Naive B cell (primary cell): ENCODE results near the gene RIMBP2. TPM values are rescaled to one million over a fixed set of nuclear protein-coding genes. Genes with fewer than 3 reads are reported as not detected.

ENCODE experiments used
- ATAC-seq, 2 donors: fragments of 150-1000 bp; cut with Tn5 transposase; 2 replicates each; pipeline ENCODE4 v1.10.0; 2021; ENCODE audit warnings: low read depth in 2 of 2, mild to moderate bottlenecking in 2 of 2, moderate library complexity in 2 of 2
- DNase-seq: peaks from one replicate; pipeline ENCODE4 v3.0.0; 2022
- H3K27ac Mint-ChIP-seq, 6 donors: one replicate each; pipeline ENCODE4 v1.8.0; 2020 to 2022; ENCODE audit warnings: mild to moderate bottlenecking in 6 of 6, mixed read lengths in 6 of 6, moderate library complexity in 5 of 6, inconsistent platforms in 2 of 6
- H3K27me3 Mint-ChIP-seq, 3 donors: one replicate each; pipeline ENCODE4 v1.8.0; 2021 to 2022; ENCODE audit warnings: mixed read lengths in 3 of 3, mild to moderate bottlenecking in 1 of 3
- H3K36me3 Mint-ChIP-seq, 2 donors: one replicate each; pipeline ENCODE4 v1.8.0; 2020 to 2022; ENCODE audit warnings: mixed read lengths in 2 of 2, inconsistent platforms in 1 of 2, mild to moderate bottlenecking in 1 of 2
- H3K4me1 Mint-ChIP-seq, 3 donors: one replicate each; pipeline ENCODE4 v1.8.0; 2020 to 2022; ENCODE audit warnings: mixed read lengths in 3 of 3, inconsistent platforms in 1 of 3, mild to moderate bottlenecking in 1 of 3, moderate library complexity in 1 of 3
- H3K4me3 Mint-ChIP-seq, 8 donors: one replicate each; pipeline ENCODE4 v1.8.0; 2020 to 2022; ENCODE audit warnings: mild to moderate bottlenecking in 8 of 8, mixed read lengths in 8 of 8, moderate library complexity in 8 of 8, inconsistent platforms in 2 of 8
- H3K9me3 Mint-ChIP-seq, 7 donors: one replicate each; pipeline ENCODE4 v1.8.0; 2020 to 2022; ENCODE audit warnings: mixed read lengths in 7 of 7, mild to moderate bottlenecking in 5 of 7, inconsistent platforms in 2 of 7, moderate library complexity in 1 of 7
- polyA plus RNA-seq, 6 donors: library from polyadenylated mRNA; unstranded; fragments of 300-500 nt; fragmentation: Illumina TruSeq; gene quantifications; one replicate each; pipeline ENCODE4 v1.2.3, GENCODE V29; 2021; ENCODE audit warnings: low read depth in 6 of 6

The RIMBP2 gene
- polyA plus RNA-seq, 6 donors from 2014 or later, result 0.04 TPM; not detected in 5

DNA sequence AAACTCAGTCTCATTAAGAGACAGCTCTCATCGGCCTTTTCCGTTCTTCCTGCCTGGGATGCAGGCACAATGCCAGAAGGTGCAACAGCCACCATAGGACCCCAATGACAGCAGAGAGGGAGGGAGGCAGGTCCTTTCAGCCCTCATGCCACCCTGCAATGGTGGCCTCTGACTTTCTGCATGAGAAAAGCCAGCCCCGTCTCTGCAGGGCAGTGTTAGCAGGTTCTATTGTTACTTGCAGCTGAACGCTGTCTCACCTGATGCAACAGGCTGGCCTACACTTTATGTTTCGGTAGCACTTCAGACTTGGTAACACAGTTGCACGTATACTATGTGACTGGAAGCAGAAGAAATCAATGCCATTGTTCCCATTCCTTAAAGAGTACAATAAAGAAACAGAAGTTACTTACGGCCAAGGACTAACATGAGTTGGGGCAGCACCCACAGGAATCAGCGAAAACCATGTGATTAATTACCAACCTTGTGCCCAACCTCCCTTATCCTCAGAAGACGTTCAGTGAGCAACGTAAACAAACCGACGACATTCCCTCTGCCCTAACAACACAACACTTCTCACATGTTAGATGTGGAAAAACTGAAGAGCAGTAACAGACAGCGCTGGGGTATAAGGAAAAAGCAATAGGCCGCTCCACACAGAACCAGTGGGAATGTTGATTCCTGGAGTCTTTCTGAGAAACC is 102.1 kb downstream of the RIMBP2 start:
- no peaks in the 10 kb centered on the region for H3K9me3 Mint-ChIP-seq
- DNase-seq, result no peak
- no peak for ATAC-seq
- no peaks in the 10 kb centered on the region for H3K4me1 Mint-ChIP-seq
- no peak overlapping the region for H3K27ac Mint-ChIP-seq
- H3K4me3 Mint-ChIP-seq, result no peak overlapping the region
- H3K36me3 Mint-ChIP-seq, result no peaks in the 10 kb centered on the region
- H3K27me3 Mint-ChIP-seq, result peaks cover 0 to 9% (median 0%) of the 10 kb centered on the region in 3 donors

DNA sequence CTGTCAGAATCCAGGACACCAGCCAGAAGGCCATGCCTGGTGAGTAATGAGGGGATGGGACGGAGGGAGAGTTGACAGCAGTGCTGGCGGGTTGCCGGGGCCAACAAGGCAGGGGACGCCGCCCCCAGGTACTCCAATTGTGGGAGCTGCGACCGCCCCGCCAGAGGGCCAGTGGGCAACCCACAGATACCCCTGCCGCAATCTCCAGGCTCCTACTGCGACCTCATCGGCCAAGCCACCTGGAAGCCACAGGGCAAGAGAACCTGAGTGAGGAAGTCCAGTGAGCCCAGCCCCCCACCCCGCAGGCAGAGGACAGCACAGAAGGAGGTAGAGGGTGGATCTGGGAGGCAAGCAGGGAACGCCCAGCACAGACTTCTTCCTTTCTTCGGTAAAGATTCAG is 103.0 kb downstream of the RIMBP2 start:
- Mint-ChIP-seq H3K27me3 (peaks cover 0 to 13% (median 0%) of the 10 kb centered on the region in 3 donors), H3K27ac (no peak overlapping the region), H3K4me3 (no peak overlapping the region), H3K9me3 (no peaks in the 10 kb centered on the region), H3K4me1 (no peaks in the 10 kb centered on the region), H3K36me3 (no peaks in the 10 kb centered on the region)
- ATAC-seq (no peak), DNase-seq (no peak)

DNA sequence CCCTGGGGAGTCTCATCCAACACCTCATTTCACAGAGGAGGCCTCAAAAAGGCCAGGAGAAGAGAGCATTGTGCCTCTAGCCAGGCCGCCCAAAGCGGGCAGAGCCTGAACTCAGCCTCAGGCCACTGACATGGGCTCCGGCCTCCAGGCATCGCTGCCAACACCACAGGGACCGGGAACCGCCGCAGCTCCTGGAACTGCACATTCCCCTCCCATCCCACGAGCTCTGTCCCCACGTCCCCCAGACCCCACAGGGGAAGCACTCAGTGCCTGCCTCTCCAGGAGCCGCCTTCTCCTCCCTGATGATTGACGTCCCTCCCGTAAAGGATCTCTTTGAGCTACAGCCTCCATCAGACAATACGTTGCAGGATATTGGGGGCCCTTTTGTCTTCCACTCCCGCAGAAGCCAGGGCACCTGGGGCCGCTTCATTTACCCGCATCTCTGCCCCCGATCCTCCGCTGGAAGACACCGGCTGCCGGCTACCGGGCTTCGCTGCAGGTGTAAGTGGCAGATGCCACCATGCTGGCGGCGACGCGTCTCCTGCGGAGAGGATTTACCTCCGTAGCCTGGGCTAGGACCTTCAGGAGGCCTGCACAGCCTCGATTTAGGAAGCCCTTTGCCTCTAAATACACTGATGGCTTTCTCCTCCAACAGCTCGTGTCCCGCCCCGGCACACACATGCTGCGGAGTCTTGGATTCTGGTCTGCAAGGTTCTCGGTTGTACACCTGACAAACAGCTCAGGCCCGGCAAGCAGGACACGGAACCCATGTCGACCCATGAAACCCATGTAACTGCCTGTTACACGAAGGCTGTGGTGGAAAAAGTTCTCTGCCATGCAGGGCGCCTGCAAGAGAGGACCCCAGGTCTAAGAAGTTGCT is 104.8 kb downstream of the RIMBP2 start:
- no peaks in the 10 kb centered on the region for H3K4me1 Mint-ChIP-seq
- H3K27ac Mint-ChIP-seq, result no peak overlapping the region
- peaks cover 0 to 9% (median 0%) of the 10 kb centered on the region in 3 donors for H3K27me3 Mint-ChIP-seq
- H3K36me3 Mint-ChIP-seq, result no peaks in the 10 kb centered on the region
- no peak overlapping the region for H3K4me3 Mint-ChIP-seq
- DNase-seq (no peak), ATAC-seq (no peak)
- no peaks in the 10 kb centered on the region for H3K9me3 Mint-ChIP-seq

DNA sequence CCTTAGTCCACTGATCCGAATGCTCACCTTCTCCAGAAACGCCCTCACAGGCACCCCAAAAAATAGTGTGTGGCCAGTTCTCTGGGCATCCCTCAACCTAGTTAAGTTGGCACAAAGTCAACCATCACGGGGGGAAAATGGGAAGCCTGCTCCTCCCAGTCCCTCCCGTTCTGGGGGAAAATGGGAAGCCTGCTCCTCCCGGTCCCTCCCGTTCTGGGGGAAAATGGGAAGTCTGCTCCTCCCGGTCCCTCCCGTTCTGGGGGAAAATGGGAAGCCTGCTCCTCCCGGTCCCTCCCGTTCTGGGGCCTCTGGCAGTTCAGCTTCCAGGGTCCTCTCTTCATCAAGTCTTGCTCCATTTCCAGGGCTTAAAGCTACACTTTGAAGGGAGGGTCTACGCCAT is 106.1 kb downstream of the RIMBP2 start:
- no peaks in the 10 kb centered on the region for H3K9me3 Mint-ChIP-seq
- peaks cover 0 to 6% (median 0%) of the 10 kb centered on the region in 3 donors for H3K27me3 Mint-ChIP-seq
- no peak overlapping the region for H3K4me3 Mint-ChIP-seq
- no peaks in the 10 kb centered on the region for H3K4me1 Mint-ChIP-seq
- H3K36me3 Mint-ChIP-seq, result no peaks in the 10 kb centered on the region
- H3K27ac Mint-ChIP-seq, result no peak overlapping the region
- DNase-seq, result no peak
- ATAC-seq, result no peak

DNA sequence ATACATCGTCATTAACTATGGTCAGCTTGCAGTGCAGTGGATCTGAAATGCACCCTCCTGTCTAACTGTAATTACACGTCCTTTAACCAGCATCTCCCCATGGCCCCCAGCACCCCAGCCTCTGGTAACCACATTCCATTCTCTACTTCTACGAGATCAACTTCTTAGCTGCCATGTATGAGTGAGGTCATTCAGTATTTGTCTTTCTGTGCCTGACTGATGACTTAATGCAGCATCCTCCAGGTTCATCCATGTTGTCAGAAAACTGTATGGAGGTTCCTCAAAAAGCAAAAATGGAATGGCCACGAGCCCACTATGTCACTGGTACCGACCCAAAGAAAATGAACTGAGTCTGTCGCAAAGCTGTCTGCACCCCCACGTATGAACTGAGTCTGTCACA is 107.3 kb downstream of the RIMBP2 start:
- ATAC-seq, result no peak
- peaks cover 0 to 6% (median 0%) of the 10 kb centered on the region in 3 donors for H3K27me3 Mint-ChIP-seq
- no peak overlapping the region for H3K4me3 Mint-ChIP-seq

DNA sequence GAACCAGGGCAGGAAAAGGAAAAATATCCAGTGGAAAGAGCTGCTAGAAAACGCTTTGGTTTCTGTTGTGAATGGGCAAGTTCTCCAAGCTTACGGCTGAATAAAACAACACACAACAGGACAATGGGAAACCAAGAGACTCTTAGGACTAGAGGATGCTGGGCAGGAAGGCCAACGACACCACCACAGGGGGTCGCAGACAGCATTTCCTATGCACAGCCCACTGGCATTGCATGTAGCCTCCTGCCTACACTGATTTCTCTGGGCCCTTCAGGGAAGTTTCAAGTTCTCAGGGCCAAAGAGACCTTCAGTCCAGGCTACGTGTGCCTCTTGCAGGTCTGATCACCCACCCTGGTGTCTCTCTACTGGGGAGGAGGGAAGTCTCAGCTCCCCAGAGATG is 108.0 kb downstream of the RIMBP2 start:
- ATAC-seq, result no peak
- Mint-ChIP-seq H3K36me3 (no peaks in the 10 kb centered on the region), H3K9me3 (peaks cover 0 to 1% (median 0%) of the 10 kb centered on the region in 7 donors), H3K27me3 (peaks cover 0 to 6% (median 0%) of the 10 kb centered on the region in 3 donors), H3K4me1 (no peaks in the 10 kb centered on the region), H3K27ac (no peak overlapping the region), H3K4me3 (no peak overlapping the region)
- no peak for DNase-seq

More for the DNA sequence above, 107.3 kb downstream of the RIMBP2 start:
- H3K36me3 Mint-ChIP-seq, result no peaks in the 10 kb centered on the region
- no peak for DNase-seq
- H3K27ac Mint-ChIP-seq, result no peak overlapping the region
- H3K4me1 Mint-ChIP-seq, result no peaks in the 10 kb centered on the region
- no peaks in the 10 kb centered on the region for H3K9me3 Mint-ChIP-seq

DNA sequence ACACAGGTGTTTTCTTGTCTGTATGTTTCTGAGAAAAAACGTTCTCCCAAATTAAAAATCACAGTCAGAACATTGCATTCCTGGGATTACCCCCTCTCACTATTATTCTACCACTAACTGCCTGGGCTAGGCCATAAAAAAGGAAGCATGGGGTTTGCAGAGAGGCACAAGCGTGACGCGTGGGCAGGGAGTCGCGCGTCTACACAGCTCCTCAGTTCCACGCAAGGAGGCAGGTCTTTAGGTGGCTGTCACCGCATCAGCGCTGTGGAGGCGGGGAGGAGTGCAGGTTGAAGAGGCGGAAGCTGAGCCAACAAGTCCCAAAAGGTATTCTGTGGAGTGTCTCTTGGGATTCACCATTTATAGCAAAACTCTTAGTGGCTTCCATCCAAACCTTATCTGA is 109.9 kb downstream of the RIMBP2 start:
- Mint-ChIP-seq H3K27me3 (peaks cover 0 to 6% (median 0%) of the 10 kb centered on the region in 3 donors), H3K36me3 (no peaks in the 10 kb centered on the region), H3K4me3 (no peak overlapping the region), H3K4me1 (no peaks in the 10 kb centered on the region), H3K27ac (no peak overlapping the region), H3K9me3 (peaks cover 0 to 2% (median 0%) of the 10 kb centered on the region in 7 donors)
- no peak for DNase-seq
- no peak for ATAC-seq

DNA sequence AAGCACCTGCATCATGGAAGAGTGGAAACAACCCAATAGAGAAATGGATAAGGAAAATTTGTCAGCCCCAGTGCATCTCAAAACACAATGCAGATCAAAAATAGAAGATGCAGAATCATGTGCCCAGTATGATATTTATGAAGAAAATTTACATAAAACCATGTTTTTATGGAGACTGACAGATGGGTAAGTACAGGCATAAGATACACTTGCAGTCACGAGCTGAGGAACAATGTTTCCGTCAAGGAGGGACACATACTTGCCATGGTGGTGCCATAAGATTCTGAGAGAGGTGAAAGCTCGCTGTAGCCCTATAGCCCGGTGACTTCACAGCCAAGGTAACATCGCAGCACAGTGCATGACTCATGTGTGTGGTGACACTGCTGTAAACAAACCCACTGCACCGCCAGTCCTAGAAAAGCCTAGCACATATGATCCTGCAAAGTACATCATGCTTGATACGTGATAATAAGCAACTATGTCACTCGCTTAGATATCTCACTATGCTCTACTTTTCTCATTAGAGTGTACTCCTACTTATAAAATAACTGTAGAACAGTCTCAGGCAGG is 112.6 kb downstream of the RIMBP2 start:
- Mint-ChIP-seq H3K27ac (no peak overlapping the region), H3K27me3 (no peaks in the 10 kb centered on the region), H3K36me3 (no peaks in the 10 kb centered on the region), H3K4me1 (no peaks in the 10 kb centered on the region), H3K9me3 (peaks cover 0 to 5% (median 2%) of the 10 kb centered on the region in 7 donors), H3K4me3 (no peak overlapping the region)
- no peak for ATAC-seq
- DNase-seq, result no peak

DNA sequence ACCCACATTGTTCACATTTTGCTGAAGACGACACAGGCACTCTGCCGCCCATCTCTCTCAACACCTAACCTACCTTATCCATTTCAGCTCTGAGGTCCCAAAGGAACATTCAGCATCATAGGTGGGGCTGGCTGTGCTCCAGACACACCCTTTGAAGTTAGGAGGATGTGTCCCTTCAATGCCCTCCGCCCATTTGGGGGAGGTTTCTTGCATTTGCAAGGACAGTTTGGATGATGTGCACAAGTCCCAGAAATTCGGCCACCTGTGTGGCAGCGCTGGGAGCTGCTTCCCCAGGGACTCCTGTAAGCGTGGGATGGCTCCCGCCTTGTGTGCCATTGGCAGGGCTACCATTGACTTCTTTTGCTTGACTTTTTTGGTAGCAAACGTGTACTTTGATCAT is 113.8 kb downstream of the RIMBP2 start:
- Mint-ChIP-seq H3K27ac (no peak overlapping the region), H3K36me3 (peaks cover 0 to 5% of the 10 kb centered on the region in 2 donors), H3K9me3 (peaks cover 6 to 15% (median 9%) of the 10 kb centered on the region in 7 donors), H3K4me3 (no peak overlapping the region), H3K27me3 (no peaks in the 10 kb centered on the region), H3K4me1 (no peaks in the 10 kb centered on the region)
- DNase-seq (no peak), ATAC-seq (no peak)

DNA sequence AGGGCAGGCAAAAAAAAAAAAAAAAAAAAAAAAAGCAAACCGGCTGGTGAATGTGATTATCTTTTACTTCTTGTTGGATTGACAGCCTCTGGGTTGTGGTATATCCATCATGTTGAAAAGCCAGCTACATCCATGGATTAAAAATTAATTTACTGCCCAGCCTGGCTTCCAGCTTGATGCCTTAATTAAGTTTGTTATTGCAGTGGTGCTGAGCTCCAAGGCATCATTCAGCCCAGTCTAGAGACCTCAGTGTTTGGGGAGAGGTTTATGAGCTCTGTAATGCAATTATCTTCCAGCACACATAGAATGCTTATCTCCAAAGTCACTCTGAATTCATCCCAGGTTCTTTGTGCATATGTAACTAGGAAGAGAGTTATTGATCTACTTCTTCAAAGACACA is 114.8 kb downstream of the RIMBP2 start:
- H3K27me3 Mint-ChIP-seq, result no peaks in the 10 kb centered on the region
- ATAC-seq, result no peak
- no peak overlapping the region for H3K4me3 Mint-ChIP-seq
- H3K27ac Mint-ChIP-seq, result no peak overlapping the region
- H3K36me3 Mint-ChIP-seq, result peaks cover 0 to 5% of the 10 kb centered on the region in 2 donors
- DNase-seq, result no peak
- H3K4me1 Mint-ChIP-seq, result no peaks in the 10 kb centered on the region
- peaks cover 6 to 15% (median 9%) of the 10 kb centered on the region in 7 donors for H3K9me3 Mint-ChIP-seq

DNA sequence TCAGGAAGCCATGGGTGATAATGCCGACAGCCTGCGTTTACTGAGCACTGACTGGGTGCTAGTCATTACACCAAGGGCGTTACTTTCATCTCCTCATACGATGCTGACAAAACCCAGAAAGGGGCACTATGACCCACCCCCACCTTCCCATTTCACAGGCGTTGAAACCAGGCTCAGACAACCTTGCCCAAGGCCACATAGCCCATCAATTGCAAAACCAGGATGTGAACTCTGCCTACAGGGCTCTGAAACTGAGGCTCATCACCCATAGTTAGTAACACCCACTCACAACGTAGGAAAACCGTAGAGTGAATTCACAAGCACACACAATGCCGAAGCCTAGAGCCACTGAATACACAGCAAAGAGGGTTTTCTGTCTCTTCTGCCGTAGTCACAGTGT is 119.9 kb downstream of the RIMBP2 start:
- H3K27me3 Mint-ChIP-seq, result peaks cover 0 to 5% (median 0%) of the 10 kb centered on the region in 3 donors
- H3K4me3 Mint-ChIP-seq, result no peak overlapping the region
- H3K36me3 Mint-ChIP-seq, result peaks cover 0 to 5% of the 10 kb centered on the region in 2 donors
- H3K4me1 Mint-ChIP-seq, result no peaks in the 10 kb centered on the region
- no peak for DNase-seq
- no peak overlapping the region for H3K27ac Mint-ChIP-seq
- peaks cover 5 to 15% (median 13%) of the 10 kb centered on the region in 7 donors for H3K9me3 Mint-ChIP-seq
- no peak for ATAC-seq

DNA sequence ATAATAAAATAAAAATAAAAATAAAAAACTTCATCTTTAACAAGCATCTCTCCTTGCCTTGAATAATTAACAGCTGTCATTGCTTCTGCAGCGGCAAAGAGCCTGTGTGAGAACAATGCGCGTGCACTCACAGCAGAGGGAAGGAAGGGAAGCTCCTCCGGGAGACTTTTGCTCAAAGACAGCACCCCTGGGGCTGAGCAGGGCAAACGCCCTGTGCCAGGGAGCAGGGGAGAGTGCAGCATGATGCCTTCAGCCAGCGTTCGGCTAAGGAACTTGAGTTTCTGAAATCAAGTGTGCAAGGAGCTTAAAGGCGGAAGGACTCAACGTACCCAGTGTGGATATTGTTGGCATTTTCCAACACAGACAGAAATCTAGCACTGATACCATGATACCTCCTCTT is 120.5 kb downstream of the RIMBP2 start:
- no peaks in the 10 kb centered on the region for H3K4me1 Mint-ChIP-seq
- no peak for DNase-seq
- no peak for ATAC-seq
- no peak overlapping the region for H3K4me3 Mint-ChIP-seq
- peaks cover 5 to 15% (median 13%) of the 10 kb centered on the region in 7 donors for H3K9me3 Mint-ChIP-seq
- H3K36me3 Mint-ChIP-seq, result peaks cover 0 to 5% of the 10 kb centered on the region in 2 donors
- peaks cover 0 to 5% (median 0%) of the 10 kb centered on the region in 3 donors for H3K27me3 Mint-ChIP-seq
- H3K27ac Mint-ChIP-seq, result no peak overlapping the region

DNA sequence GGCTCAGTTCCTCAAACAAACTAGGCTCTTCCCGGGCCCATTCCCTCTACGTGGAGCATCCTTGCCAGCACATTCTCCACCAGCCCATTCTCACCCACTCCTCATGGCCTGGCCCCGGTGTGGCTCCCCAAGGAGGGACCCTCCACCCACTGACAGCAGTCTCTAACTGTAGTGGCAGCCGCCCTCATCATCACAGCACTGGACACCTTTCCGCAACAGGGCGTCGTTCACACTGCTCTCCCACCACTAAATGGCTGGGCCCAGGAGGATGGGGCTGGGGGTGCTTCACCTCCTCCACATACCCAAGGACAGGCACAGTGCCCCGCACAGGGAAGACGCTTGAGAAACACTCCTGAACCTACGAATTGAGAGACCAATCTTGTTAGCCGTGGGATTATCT is 123.0 kb downstream of the RIMBP2 start:
- H3K27me3 Mint-ChIP-seq, result peaks cover 0 to 9% (median 9%) of the 10 kb centered on the region in 3 donors

More for the DNA sequence above, 123.0 kb downstream of the RIMBP2 start:
- H3K27ac Mint-ChIP-seq, result no peak overlapping the region
- H3K9me3 Mint-ChIP-seq, result peaks cover 6 to 15% (median 11%) of the 10 kb centered on the region in 7 donors
- ATAC-seq (no peak), DNase-seq (no peak)
- no peak overlapping the region for H3K4me3 Mint-ChIP-seq
- no peaks in the 10 kb centered on the region for H3K4me1 Mint-ChIP-seq
- H3K36me3 Mint-ChIP-seq, result peaks cover 0 to 9% of the 10 kb centered on the region in 2 donors
